Activated T-cell treated with anti-CD3 and anti-CD28 coated beads, Interleukin-2, amount 50 U/mL, for 48 hours (primary cell): Measurements from ENCODE around the gene GALK1.

ENCODE experiments used
- DNase-seq, 2 experiments: peaks; one replicate each; pipeline ENCODE4 v3.0.0-alpha.2; 2020

The GALK1 gene

GRCh38 chr17:75748706-75749105, 16.3 kb downstream of the GALK1 start:
- DNase-seq, result no peak

DNA sequence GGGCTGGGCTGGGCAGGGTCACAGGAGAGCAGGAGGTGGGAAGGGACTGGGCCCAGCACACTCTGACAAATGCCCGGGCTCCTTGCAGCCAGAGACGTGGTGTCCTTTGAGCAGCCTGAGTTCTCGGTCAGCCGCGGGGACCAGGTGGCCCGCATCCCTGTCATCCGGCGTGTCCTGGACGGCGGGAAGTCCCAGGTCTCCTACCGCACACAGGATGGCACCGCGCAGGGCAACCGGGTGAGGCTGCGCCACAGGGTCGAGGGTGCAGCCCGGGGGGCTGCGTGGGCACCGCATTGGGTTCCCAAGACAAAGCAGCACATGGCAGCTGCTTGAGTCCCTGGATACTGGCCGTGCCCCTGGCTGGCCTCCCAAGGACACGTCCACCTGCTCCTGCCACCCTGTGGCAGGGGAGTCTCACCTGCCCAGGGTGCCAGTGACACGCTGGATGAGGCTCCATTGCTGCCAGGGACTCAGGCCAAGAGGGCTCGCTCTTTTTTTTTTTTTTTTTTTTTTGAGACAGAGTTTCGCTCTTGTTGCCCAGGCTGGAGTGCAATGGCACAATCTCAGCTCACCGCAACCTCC, 21.3 kb downstream of the GALK1 start:
- DNase-seq, result no peak

GRCh38 chr17:75742337-75742736, 22.7 kb downstream of the GALK1 start:
- no peak for DNase-seq

- no peak for DNase-seq
Measured at GRCh38 chr17:75740631-75741077, 24.3 kb downstream of the GALK1 start.

- no peak for DNase-seq
Measured at GRCh38 chr17:75740215-75740614, 24.8 kb downstream of the GALK1 start.

DNA sequence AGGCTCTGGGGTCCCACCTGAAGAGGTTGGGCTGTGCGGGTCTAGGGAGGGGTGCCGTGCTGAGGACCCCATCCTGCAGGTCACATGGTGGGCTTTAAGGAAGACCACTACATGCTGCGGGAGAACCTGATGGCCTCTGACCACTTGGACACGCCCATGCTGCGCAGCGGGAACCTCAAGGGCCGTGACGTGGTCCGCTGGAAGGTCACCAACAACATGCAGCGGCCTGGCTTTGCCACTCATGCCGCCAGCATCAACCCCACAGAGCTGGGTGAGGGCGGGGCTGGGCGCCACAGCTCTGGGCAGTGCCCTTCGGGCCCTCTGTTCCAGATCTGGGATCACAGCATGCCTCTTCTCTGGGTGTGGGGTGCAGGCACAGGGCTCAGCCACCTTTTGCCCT, 25.2 kb downstream of the GALK1 start:
- no peak for DNase-seq

DNA sequence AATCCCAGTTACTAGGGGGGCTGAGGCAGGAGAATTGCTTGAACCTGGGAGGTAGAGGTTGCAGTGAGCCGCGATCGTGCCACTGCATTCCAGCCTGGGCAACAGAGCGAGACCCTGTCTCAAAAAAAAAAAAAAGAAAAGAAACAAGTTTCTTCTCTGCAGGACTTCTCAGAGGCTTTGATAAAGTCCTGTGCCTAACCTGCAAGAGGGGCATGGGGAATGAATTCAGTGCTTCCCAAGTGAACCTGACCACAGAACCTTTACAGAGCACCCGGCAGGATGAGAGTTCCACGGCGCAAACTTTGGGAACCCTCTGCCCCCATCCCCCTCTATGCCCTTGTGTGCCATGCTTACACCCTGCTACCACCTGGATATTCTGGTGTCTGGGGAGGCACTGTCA, 25.8 kb downstream of the GALK1 start:
- no peak for DNase-seq

- DNase-seq, result no peak
Measured at GRCh38 chr17:75738218-75738802, 26.7 kb downstream of the GALK1 start.

DNA sequence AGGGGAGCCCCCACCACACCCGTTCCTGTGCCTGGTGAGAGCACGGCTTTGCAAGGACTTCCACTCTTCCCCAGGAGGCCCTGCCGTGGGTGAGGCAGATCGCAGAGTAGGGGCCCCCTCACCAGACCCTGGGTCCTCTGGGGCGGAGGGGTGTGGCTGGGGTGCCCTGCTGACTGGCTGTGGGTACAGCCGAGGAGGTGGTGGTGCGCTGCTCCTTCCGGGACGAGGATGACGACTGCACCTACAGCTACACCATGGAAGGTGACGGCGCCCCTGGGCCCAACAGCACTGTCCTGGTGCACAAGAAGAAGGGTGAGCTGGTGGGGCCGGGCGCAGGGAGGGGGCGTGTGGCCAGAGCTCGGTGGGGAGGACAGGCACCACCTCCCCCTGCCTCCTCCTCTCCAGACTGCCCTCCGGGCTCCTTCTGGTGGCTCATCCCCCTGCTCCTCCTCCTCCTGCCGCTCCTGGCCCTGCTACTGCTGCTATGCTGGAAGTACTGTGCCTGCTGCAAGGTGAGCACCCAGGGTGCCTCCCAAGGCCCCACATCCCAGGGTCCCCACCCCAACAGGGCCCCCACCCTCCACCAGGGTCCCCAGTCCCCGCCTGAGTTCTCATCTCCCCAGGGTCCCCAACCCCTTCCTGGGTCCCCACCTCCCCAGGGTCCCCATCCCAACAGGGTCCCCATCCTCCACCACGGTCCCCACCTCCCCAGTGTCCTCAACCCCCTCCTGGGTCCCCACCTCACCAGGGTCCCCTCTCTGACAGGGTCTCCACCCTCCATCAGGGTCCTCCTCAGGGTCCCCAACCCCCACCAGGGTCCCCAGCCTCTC, 27.6 kb downstream of the GALK1 start:
- no peak for DNase-seq

DNA sequence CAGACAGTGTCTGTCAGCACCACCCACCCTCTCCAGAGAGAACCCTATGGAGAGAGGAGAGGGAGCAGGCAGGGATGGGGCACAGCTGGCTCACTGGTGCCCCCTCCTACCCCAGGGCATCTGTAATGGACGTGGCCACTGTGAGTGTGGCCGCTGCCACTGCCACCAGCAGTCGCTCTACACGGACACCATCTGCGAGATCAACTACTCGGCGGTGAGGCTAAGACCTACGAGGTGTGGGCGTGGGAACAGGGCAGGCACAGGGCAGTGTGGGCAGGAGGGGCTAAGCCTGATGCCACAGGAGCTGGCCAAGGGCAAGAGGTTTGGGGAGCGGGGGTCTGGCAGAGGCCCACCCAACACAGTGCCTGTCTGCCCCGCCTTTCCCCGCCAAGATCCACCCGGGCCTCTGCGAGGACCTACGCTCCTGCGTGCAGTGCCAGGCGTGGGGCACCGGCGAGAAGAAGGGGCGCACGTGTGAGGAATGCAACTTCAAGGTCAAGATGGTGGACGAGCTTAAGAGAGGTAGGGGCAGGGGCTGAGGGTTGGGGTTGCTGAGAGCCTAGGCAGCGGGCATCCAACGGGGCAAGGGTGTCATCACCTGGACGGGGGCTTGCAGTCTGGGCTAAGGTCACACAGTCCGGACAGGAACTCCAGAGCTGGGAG, 28.7 kb downstream of the GALK1 start:
- DNase-seq, result no peak

GRCh38 chr17:75734674-75735294, 30.2 kb downstream of the GALK1 start:
- DNase-seq, result no peak

- DNase-seq, result no peak
Measured at GRCh38 chr17:75733471-75733870, 31.5 kb downstream of the GALK1 start.

- no peak for DNase-seq
Measured at GRCh38 chr17:75731716-75732498, 33.1 kb downstream of the GALK1 start.

DNA sequence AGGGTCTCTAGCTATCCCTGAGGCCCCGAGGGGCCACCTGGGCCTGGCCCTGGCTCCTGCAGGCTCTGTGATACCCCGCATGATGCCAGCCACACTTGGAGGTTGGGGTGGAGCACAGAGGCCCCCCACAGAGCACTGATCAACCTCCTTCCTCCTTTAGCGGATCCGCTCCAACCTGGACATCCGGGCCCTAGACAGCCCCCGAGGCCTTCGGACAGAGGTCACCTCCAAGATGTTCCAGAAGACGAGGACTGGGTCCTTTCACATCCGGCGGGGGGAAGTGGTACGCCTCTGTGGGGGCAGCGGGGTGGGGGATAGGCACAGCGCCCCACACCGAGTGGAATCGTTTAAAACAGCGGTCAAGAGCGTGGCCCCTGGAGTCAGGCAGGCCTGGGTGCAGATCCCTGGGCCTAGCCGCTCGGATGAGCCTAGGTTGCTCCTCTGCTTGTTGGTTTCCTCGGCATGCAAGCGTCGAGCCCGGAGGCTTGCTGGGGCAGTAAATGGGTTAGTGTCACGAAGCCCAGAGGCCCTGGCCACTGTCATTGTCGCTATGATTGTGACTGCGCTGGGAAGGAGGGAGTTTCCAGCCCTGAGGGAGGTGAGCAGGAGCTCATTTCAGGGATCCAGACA, 33.8 kb downstream of the GALK1 start:
- no peak for DNase-seq

- no peak for DNase-seq
Measured at GRCh38 chr17:75730065-75730464, 34.9 kb downstream of the GALK1 start.

- DNase-seq, result no peak
Measured at GRCh38 chr17:75729351-75729750, 35.6 kb downstream of the GALK1 start.

DNA sequence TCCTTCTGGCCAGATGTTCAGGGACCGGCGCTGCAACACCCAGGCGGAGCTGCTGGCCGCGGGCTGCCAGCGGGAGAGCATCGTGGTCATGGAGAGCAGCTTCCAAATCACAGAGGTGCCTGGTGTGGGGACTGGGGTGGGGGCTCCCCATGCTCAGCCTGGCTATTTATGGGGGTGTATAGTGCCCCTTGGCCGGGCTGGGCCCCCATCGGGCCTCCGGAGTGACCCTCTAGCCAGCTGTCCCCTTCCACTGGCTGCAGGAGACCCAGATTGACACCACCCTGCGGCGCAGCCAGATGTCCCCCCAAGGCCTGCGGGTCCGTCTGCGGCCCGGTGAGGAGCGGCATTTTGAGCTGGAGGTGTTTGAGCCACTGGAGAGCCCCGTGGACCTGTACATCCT, 37.6 kb downstream of the GALK1 start:
- no peak for DNase-seq

- no peak for DNase-seq
Measured at GRCh38 chr17:75725504-75725903, 39.5 kb downstream of the GALK1 start.

GRCh38 chr17:75724016-75725003, 40.7 kb downstream of the GALK1 start:
- no peak for DNase-seq

GRCh38 chr17:75723171-75723930, 41.6 kb downstream of the GALK1 start:
- DNase-seq, result no peak
